ENCODE results near the gene CPT1C.

CPT1C gene

GRCh38 chr19:49690656-49691242 lies at the start of gene CPT1C:
TSS of gene CPT1C (plus strand) at chr19:49691116. CDS start at chr19:49692253, 1,137 bp downstream.
- peak; percentile 60 for DNase-seq

GRCh38 chr19:49641688-49642491 lies 49.0 kb upstream of the CPT1C start, which contains the start of gene SCAF1:
TSS of gene SCAF1 (plus strand) at chr19:49642209. CDS start at chr19:49645027, 2,818 bp downstream.
- peak; percentile 100 for DNase-seq

GRCh38 chr19:49642492-49643035 lies 48.4 kb upstream of the CPT1C start:
- no peak for DNase-seq

GRCh38 chr19:49643466-49643865 lies 47.5 kb upstream of the CPT1C start:
- peak; percentile 79 for DNase-seq

GRCh38 chr19:49645592-49645991 lies 45.3 kb upstream of the CPT1C start:
- no peak for DNase-seq

GRCh38 chr19:49645995-49646394 lies 44.9 kb upstream of the CPT1C start:
- no peak for DNase-seq

- DNase-seq, result no peak
Observed at GRCh38 chr19:49646586-49646985, 44.3 kb upstream of the CPT1C start.

GRCh38 chr19:49651029-49651819 lies 39.7 kb upstream of the CPT1C start:
- DNase-seq, result no peak

GRCh38 chr19:49651820-49652550 lies 38.9 kb upstream of the CPT1C start:
- DNase-seq, result no peak

GRCh38 chr19:49652551-49653465 lies 38.1 kb upstream of the CPT1C start:
- DNase-seq, result no peak

GRCh38 chr19:49653466-49653806 lies 37.5 kb upstream of the CPT1C start:
- DNase-seq, result no peak

GRCh38 chr19:49654581-49654980 lies 36.3 kb upstream of the CPT1C start:
- DNase-seq, result no peak

GRCh38 chr19:49655570-49656455 lies 35.1 kb upstream of the CPT1C start:
- no peak for DNase-seq

- no peak for DNase-seq
Observed at GRCh38 chr19:49656456-49657109, 34.3 kb upstream of the CPT1C start.

- no peak for DNase-seq
Observed at GRCh38 chr19:49657493-49658138, 33.3 kb upstream of the CPT1C start.

GRCh38 chr19:49658139-49658517 lies 32.8 kb upstream of the CPT1C start:
- no peak for DNase-seq

- DNase-seq, result no peak
Observed at GRCh38 chr19:49658566-49659442, 32.1 kb upstream of the CPT1C start.

GRCh38 chr19:49660338-49660961 lies 30.5 kb upstream of the CPT1C start:
- no peak for DNase-seq

Data from activated CD4-positive, alpha-beta T cell treated with anti-CD3 and anti-CD28 coated beads, Interleukin-2, Interleukin-6, amounts not matched to agents 100 ng/mL and 50 ng/mL, durations not matched to agents 16 hours and 8 hours (primary cell).